ENCODE results near the gene FRMD4A.
"Not testable (repeated sequence)": the region's sequence is repeated elsewhere in the genome, so short reads cannot be mapped to it uniquely, and the experiment has no call there.

DNA sequence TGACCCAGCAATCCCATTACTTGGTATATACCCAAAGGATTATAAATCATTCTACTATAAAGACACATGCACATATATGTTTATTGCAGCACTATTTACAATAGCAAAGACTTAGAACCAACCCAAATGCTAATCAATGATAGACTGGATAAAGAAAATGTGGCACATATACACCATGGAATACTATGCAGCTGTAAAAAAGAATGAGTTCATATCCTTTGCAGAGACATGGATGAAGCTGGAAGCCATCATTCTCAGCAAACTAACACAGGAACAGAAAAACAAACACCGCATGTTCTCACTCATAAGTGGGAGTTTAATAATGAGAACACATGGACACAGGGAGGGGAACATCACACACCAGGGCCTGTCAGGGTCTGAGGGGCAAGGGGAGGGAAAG, 434.6 kb downstream of the FRMD4A start:
- not testable (repeated sequence) for TF ChIP-seq POLR2A, TAF1, POLR2AphosphoS5, POU2F2, SPI1 (IDR thresholded peaks at IDR 0.05; ENCODE audit: low read depth, low read length)
